Transverse colon (tissue), 4 donors: ENCODE measurements around the gene UBE2L6.
A peak's percentile ranks its signal among the peaks of the same experiment; 100 is the strongest.

Experiments
- EP300 ChIP-seq: sonication (generic); formaldehyde crosslinking; IDR thresholded peaks from one replicate; pipeline ENCODE4 v1.6.1; 2017; ENCODE audit warnings: antibody characterized with exemption, low read depth
- POLR2A ChIP-seq: fragments of 450-650 bp; IDR thresholded peaks from one replicate; pipeline ENCODE4 v1.6.1; 2016; ENCODE audit warnings: antibody characterized with exemption, mild to moderate bottlenecking, moderate library complexity
- POLR2AphosphoS5 ChIP-seq, 3 donors: sonication (generic); formaldehyde crosslinking; IDR thresholded peaks; one replicate each; pipeline ENCODE4 v1.6.1; 2016; ENCODE audit warnings: antibody characterized with exemption in 3 of 3
- TF ChIP-seq, protein P1 (sequence below), 5 experiments: fragments of 200-600 bp in 3 of 5; fragments of 450-650 bp in 2 of 5; sonication (generic) in 3 of 5; IDR thresholded peaks; 1 replicate in 2 of 5; 2 replicates in 3 of 5; pipeline ENCODE4 v1.5.1; 2016 to 2017; ENCODE audit warnings: antibody characterized with exemption in 5 of 5, inconsistent platforms in 3 of 5, mild to moderate bottlenecking in 2 of 5, moderate library complexity in 1 of 5

DNA sequence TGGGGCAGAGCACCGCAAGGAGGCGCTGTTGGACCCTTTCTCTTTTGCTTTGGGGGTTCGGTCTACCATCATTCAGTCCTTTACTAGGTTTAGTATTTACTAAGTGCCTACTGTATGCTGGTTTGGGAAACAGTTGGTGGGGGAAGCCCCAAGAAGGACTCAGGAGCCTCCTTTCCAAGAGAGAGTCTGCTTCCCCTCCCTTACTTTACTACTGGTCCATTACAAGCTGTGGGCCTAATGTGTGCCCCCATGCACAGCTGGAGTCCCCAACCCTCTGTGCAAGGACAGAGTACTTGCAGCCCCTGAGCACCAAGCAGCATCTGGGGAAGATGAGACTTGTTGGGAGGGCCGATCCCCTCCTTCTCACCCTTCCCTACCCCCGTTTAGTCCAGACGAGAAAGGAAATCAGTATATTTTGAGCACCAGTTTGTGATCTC is 876 bp upstream of the UBE2L6 start:
- TF ChIP-seq, protein P1, sequence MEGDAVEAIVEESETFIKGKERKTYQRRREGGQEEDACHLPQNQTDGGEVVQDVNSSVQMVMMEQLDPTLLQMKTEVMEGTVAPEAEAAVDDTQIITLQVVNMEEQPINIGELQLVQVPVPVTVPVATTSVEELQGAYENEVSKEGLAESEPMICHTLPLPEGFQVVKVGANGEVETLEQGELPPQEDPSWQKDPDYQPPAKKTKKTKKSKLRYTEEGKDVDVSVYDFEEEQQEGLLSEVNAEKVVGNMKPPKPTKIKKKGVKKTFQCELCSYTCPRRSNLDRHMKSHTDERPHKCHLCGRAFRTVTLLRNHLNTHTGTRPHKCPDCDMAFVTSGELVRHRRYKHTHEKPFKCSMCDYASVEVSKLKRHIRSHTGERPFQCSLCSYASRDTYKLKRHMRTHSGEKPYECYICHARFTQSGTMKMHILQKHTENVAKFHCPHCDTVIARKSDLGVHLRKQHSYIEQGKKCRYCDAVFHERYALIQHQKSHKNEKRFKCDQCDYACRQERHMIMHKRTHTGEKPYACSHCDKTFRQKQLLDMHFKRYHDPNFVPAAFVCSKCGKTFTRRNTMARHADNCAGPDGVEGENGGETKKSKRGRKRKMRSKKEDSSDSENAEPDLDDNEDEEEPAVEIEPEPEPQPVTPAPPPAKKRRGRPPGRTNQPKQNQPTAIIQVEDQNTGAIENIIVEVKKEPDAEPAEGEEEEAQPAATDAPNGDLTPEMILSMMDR (IDR thresholded peaks at IDR 0.05): peak; percentile 84 to 93 (median 89)
- TF ChIP-seq POLR2A (no peak), EP300 (no peak), POLR2AphosphoS5 (IDR thresholded peaks at IDR 0.05) (no peak)
